ENCODE data around the gene LRIG3. TPM values are rescaled to one million over a fixed set of nuclear protein-coding genes. Genes with fewer than 3 reads are reported as not detected.

Gene LRIG3
- total and polyA plus RNA-seq, 2 of the 8 experiments (the other 6 are each of a cell fraction or from before 2014, with no cell fraction given) = 6.5 to 9.1 TPM

GRCh38 chr12:58915037-58915436, 5.3 kb downstream of the LRIG3 start:
- H3K79me2 ChIP-seq (ENCODE audit: control insufficient read depth in 1 of 2, insufficient read depth in 2 of 2, low read length in 2 of 2) = peaks cover 0 to 37% of the 10 kb centered on the region in 2 experiments; a peak in 2 of 4 replicates
- 0 out of 4 replicates have a peak overlapping the region, but pooled peaks of 1 of the 2 experiments have one; percentile 39 for H3K4me2 ChIP-seq (ENCODE audit: insufficient read depth in 1 of 2, low read depth in 2 of 2, low read length in 2 of 2)
- no peak overlapping the region for H3K14ac ChIP-seq (ENCODE audit: insufficient read length)
- peaks cover 7% of the 10 kb centered on the region for H3K23me2 ChIP-seq (ENCODE audit: low read depth, low read length)
- no peak overlapping the region for H2AFZ ChIP-seq (ENCODE audit: low read length)
- FAIRE-seq (no peak), DNase-seq (ENCODE audit: low read depth in 1 of 2, low spot score in 2 of 2) (no peak)
- H2AK5ac ChIP-seq (ENCODE audit: low read depth, low read length) = no peak overlapping the region
- no peak overlapping the region for H2BK15ac ChIP-seq (ENCODE audit: low read length)
- H4K5ac ChIP-seq (ENCODE audit: insufficient read length, low read depth, low read length) = no peak overlapping the region
- H3K36me3 ChIP-seq (ENCODE audit: control insufficient read depth in 2 of 4, insufficient read depth in 4 of 4, low read length in 3 of 4) = peaks cover 0 to 3% (median 0%) of the 10 kb centered on the region in 4 experiments; a peak in 2 of 8 replicates
- no peak overlapping the region for H3K23ac ChIP-seq (ENCODE audit: insufficient read length)
- H2BK5ac ChIP-seq (ENCODE audit: low read depth, low read length) = no peak overlapping the region
- POLR2A ChIA-PET (ENCODE audit: partially characterized antibody) = no interaction called here
- peaks cover 0 to 5% (median 2%) of the 10 kb centered on the region in 4 experiments; a peak in 2 of 7 replicates for H3K27me3 ChIP-seq (replicated peaks in 1 of 4; ENCODE audit: control insufficient read depth in 3 of 4, extremely low read depth in 1 of 4, insufficient read depth in 3 of 4, low read length in 3 of 4)
- TF ChIP-seq E2F6 (IDR thresholded peaks at IDR 0.05) (no peak), TAF1 (IDR thresholded peaks at IDR 0.05; ENCODE audit: low read depth, low read length) (no peak), SIRT6 (IDR thresholded peaks at IDR 0.05; ENCODE audit: low read length) (no peak), FOSL1 (IDR thresholded peaks at IDR 0.05; ENCODE audit: insufficient read depth, low read depth, low read length) (no peak), POU5F1 (IDR thresholded peaks at IDR 0.05; ENCODE audit: low read depth, low read length) (no peak), CREB1 (IDR thresholded peaks at IDR 0.05) (no peak)
- no peak overlapping the region for H4K91ac ChIP-seq (replicated peaks; ENCODE audit: insufficient read length, low read length)
- no peak overlapping the region for H3K18ac ChIP-seq (ENCODE audit: extremely low read depth, low read length)
- H3K4ac ChIP-seq (replicated peaks; ENCODE audit: insufficient read length, low read depth, low read length) = no peak overlapping the region
- CTCF ChIA-PET (ENCODE audit: partially characterized antibody) = interaction anchor here (0.7 to 1.5 kb wide), 2 partner anchors 17 to 235 kb away, joined by 3 read pairs; no protein-coding TSS in a partner anchor
- H3K79me1 ChIP-seq (ENCODE audit: low read depth, low read length) = no peaks in the 10 kb centered on the region
- WGBS, 2 experiments (ENCODE audit: extremely low coverage in 1 of 2, insufficient coverage in 1 of 2, insufficient read length in 1 of 2, insufficient replicate concordance in 2 of 2, low coverage in 1 of 2, low lambda C conversion rate in 2 of 2, missing lambda C conversion rate in 1 of 2) = 83% methylated on average over 2 of the region's 2 CpGs; no CpG with 5 or more reads in 1 of the 2 experiments
- H2BK12ac ChIP-seq (ENCODE audit: low read depth, low read length) = no peak overlapping the region
- H3K4me3 ChIP-seq (ENCODE audit: extremely low read depth in 1 of 4, insufficient read depth in 2 of 4, low read depth in 3 of 4, low read length in 4 of 4) = no peak overlapping the region
- H4K20me1 ChIP-seq (replicated peaks in 1 of 2; ENCODE audit: control insufficient read depth in 1 of 2, insufficient read depth in 2 of 2, low read length in 2 of 2) = peaks cover 0 to 2% of the 10 kb centered on the region in 2 experiments
- no peak overlapping the region for H3K56ac ChIP-seq (replicated peaks; ENCODE audit: insufficient read length, low read depth, low read length)
- no peak overlapping the region for H2BK20ac ChIP-seq (ENCODE audit: low read length)
- peaks cover 0 to 6% (median 1%) of the 10 kb centered on the region in 4 experiments; a peak in 4 of 7 replicates for H3K4me1 ChIP-seq (replicated peaks in 1 of 4; ENCODE audit: control insufficient read depth in 3 of 4, insufficient read depth in 4 of 4, low read length in 3 of 4)
- H3K9me3 ChIP-seq (ENCODE audit: insufficient read depth in 2 of 2, low read depth in 1 of 2, low read length in 1 of 2) = no peaks in the 10 kb centered on the region
- no peak overlapping the region for H3K9ac ChIP-seq (replicated peaks in 1 of 4; ENCODE audit: extremely low read depth in 1 of 4, low read depth in 3 of 4, low read length in 3 of 4)
- H4K8ac ChIP-seq (ENCODE audit: extremely low read depth, insufficient read depth, low read length) = no peak overlapping the region
- no peak overlapping the region for H3K27ac ChIP-seq (ENCODE audit: low read depth, low read length)
- H2BK120ac ChIP-seq (replicated peaks; ENCODE audit: low read depth, low read length) = no peak overlapping the region
